Esophagus mucosa (tissue), 1 donor: ENCODE measurements around the gene KREMEN2. TPM values are rescaled to one million over a fixed set of nuclear protein-coding genes. Genes with fewer than 3 reads are reported as not detected.

ENCODE experiments used
- ATAC-seq: fragments of 200-7000 bp; cut with Tn5 transposase; one replicate; pipeline ENCODE4 v1.9.1; 2020
- total RNA-seq: library from RNA; stranded (reverse); gene quantifications from one replicate; pipeline ENCODE4 v1.2.4, GENCODE V29; 2023
- donor health status: DM: yes; HTN: yes; CAD: no.

Gene KREMEN2
- total RNA-seq, 1 donor from 2014 or later = 1.3 TPM

GRCh38 chr16:2979669-2980226, 15.7 kb downstream of the KREMEN2 start:
- peak; percentile 3 for ATAC-seq

GRCh38 chr16:2980227-2981176, 16.4 kb downstream of the KREMEN2 start, which contains the start of gene PKMYT1:
Gene PKMYT1, minus strand, starts transcription at chr16:2980446. Its CDS starts 789 bp downstream, at chr16:2979657.
- peak; percentile 84 for ATAC-seq

GRCh38 chr16:2981177-2981898, 17.3 kb downstream of the KREMEN2 start:
- no peak for ATAC-seq

- no peak for ATAC-seq
Measured at GRCh38 chr16:2981899-2982250, 17.8 kb downstream of the KREMEN2 start.

- no peak for ATAC-seq
Measured at GRCh38 chr16:2982402-2982801, 18.3 kb downstream of the KREMEN2 start.

GRCh38 chr16:2983706-2984136, 19.6 kb downstream of the KREMEN2 start:
- peak; percentile 69 for ATAC-seq

- no peak for ATAC-seq
Measured at GRCh38 chr16:2985462-2985861, 21.4 kb downstream of the KREMEN2 start.

- peak; percentile 1 for ATAC-seq
Measured at GRCh38 chr16:2985893-2986355, 21.8 kb downstream of the KREMEN2 start.

GRCh38 chr16:2986623-2987188, 22.6 kb downstream of the KREMEN2 start:
- no peak for ATAC-seq

- no peak for ATAC-seq
Measured at GRCh38 chr16:2987286-2987685, 23.2 kb downstream of the KREMEN2 start.

GRCh38 chr16:2987833-2988232, 23.8 kb downstream of the KREMEN2 start:
- ATAC-seq = no peak

GRCh38 chr16:2988590-2989099, 24.6 kb downstream of the KREMEN2 start:
- no peak for ATAC-seq

GRCh38 chr16:2990891-2991290, 26.8 kb downstream of the KREMEN2 start:
- ATAC-seq = no peak

- no peak for ATAC-seq
Measured at GRCh38 chr16:2991566-2992261, 27.6 kb downstream of the KREMEN2 start.

- ATAC-seq = peak; percentile 81
Measured at GRCh38 chr16:2992383-2993081, 28.5 kb downstream of the KREMEN2 start.

- ATAC-seq = no peak
Measured at GRCh38 chr16:2996298-2996697, 32.2 kb downstream of the KREMEN2 start.

GRCh38 chr16:2999929-3000328, 35.9 kb downstream of the KREMEN2 start:
- ATAC-seq = no peak

GRCh38 chr16:3000540-3000939, 36.5 kb downstream of the KREMEN2 start:
- no peak for ATAC-seq

GRCh38 chr16:3001316-3001715, 37.2 kb downstream of the KREMEN2 start:
- ATAC-seq = no peak

GRCh38 chr16:3003582-3004270, 39.7 kb downstream of the KREMEN2 start:
- peak; percentile 99 for ATAC-seq

- ATAC-seq = no peak
Measured at GRCh38 chr16:3004319-3004718, 40.2 kb downstream of the KREMEN2 start.
